OCI-LY3 (cell line): ENCODE measurements around the gene VKORC1.
A peak's percentile ranks its signal among the peaks of the same experiment; 100 is the strongest.

ENCODE experiments used
- H2AFZ ChIP-seq: fragments of 200-600, 300-600 bp; shearing (Covaris generic); 2 replicates; pipeline ENCODE4 v1.6.0; 2014; ENCODE audit warnings: antibody characterized with exemption, low read depth, low read length
- H3K27ac ChIP-seq: fragments of 200-600, 300-600 bp; sonication (generic); 2 replicates; pipeline ENCODE4 v1.5.1; 2014; ENCODE audit warnings: mild to moderate bottlenecking, low read length, moderate library complexity, mixed read lengths
- H3K27me3 ChIP-seq: fragments of 200-600, 300-600 bp; sonication (generic); 2 replicates; pipeline ENCODE4 v1.6.1; 2014; ENCODE audit warnings: low read depth, low read length, mixed read lengths
- H3K36me3 ChIP-seq: fragments of 200-600, 300-600 bp; sonication (generic); replicated peaks from 2 replicates; pipeline ENCODE3; 2014; ENCODE audit warnings: low read depth, low read length, mixed read lengths
- H3K4me1 ChIP-seq: fragments of 300-600, 200-600 bp; sonication (generic); 2 replicates; pipeline ENCODE4 v1.6.1; 2014; ENCODE audit warnings: low read length, mixed read lengths
- H3K4me2 ChIP-seq: fragments of 200-600, 300-600 bp; sonication (generic); 2 replicates; pipeline ENCODE4 v1.6.1; 2014; ENCODE audit warnings: low read length, mixed read lengths
- H3K4me3 ChIP-seq: fragments of 300-600, 200-600 bp; sonication (generic); 2 replicates; pipeline ENCODE4 v1.5.1; 2014; ENCODE audit warnings: antibody characterized with exemption, mild to moderate bottlenecking, low read length, moderate library complexity
- H3K79me2 ChIP-seq: fragments of 300-600, 200-600 bp; shearing (Covaris generic); 2 replicates; pipeline ENCODE4 v1.6.1; 2014; ENCODE audit warnings: mild to moderate bottlenecking, low read length, mixed read lengths
- H3K9ac ChIP-seq: fragments of 300-600, 200-600 bp; shearing (Covaris generic); 2 replicates; pipeline ENCODE4 v1.6.0; 2014; ENCODE audit warnings: mild to moderate bottlenecking, low read length, moderate library complexity
- H3K9me3 ChIP-seq: fragments of 200-600, 300-600 bp; shearing (Covaris generic); 2 replicates; pipeline ENCODE4 v1.6.1; 2014; ENCODE audit warnings: low read length, mixed read lengths; ENCODE audit not compliant: insufficient read depth
- H4K20me1 ChIP-seq: fragments of 200-600, 300-600 bp; sonication (generic); 2 replicates; pipeline ENCODE4 v1.6.1; 2016; ENCODE audit warnings: low read length, mixed read lengths; ENCODE audit not compliant: insufficient read depth
- CTCF ChIP-seq: fragments of 200-600, 300-600 bp; sonication (generic); IDR thresholded peaks from 2 replicates; pipeline ENCODE4 v1.5.1; 2014; ENCODE audit warnings: antibody characterized with exemption, low read length, low read depth
- EZH2phosphoT487 ChIP-seq: fragments of 200-600 bp; shearing (Covaris generic); IDR thresholded peaks from 2 replicates; pipeline ENCODE4 v1.6.1; 2018; ENCODE audit warnings: antibody characterized with exemption, mixed run types, low read depth

The VKORC1 gene

GRCh38 chr16:31108794-31109558 lies 14.4 kb upstream of the VKORC1 start:
- Histone ChIP-seq H4K20me1 (no peaks in the 10 kb centered on the region), H3K4me2 (peak overlapping the region; percentile 99), H3K9me3 (no peaks in the 10 kb centered on the region), H3K27ac (0 out of 2 replicates have a peak overlapping the region, but pooled peaks have one; percentile 26), H2AFZ (no peak overlapping the region), H3K36me3 (peaks cover 32% of the 10 kb centered on the region), H3K4me3 (peak overlapping the region; percentile 79), H3K4me1 (peaks cover 18% of the 10 kb centered on the region), H3K27me3 (no peaks in the 10 kb centered on the region), H3K79me2 (peaks cover 10% of the 10 kb centered on the region; the same call in 1 of the 2 replicates), H3K9ac (peak overlapping the region; percentile 79)
- no peak for TF ChIP-seq EZH2phosphoT487
- no peak for TF ChIP-seq CTCF

GRCh38 chr16:31108035-31108793 lies 13.6 kb upstream of the VKORC1 start, which contains the start of gene BCKDK:
TSS of gene BCKDK (plus strand) at chr16:31108386. CDS start at chr16:31109224, 838 bp downstream.
- Histone ChIP-seq H3K79me2 (peaks cover 10% of the 10 kb centered on the region; the same call in 1 of the 2 replicates), H2AFZ (peak within 1 kb of the TSS; percentile 99), H3K9ac (peak within 1 kb of the TSS; percentile 79), H3K27ac (peak within 1 kb of the TSS; percentile 39; the same call in 1 of the 2 replicates), H3K4me2 (peak within 1 kb of the TSS; percentile 99), H3K4me1 (peaks cover 13% of the 10 kb centered on the region), H3K4me3 (peak within 1 kb of the TSS; percentile 79), H3K9me3 (no peaks in the 10 kb centered on the region), H3K27me3 (no peaks in the 10 kb centered on the region), H3K36me3 (peaks cover 32% of the 10 kb centered on the region), H4K20me1 (no peaks in the 10 kb centered on the region)
- TF ChIP-seq EZH2phosphoT487, result no peak
- no peak for TF ChIP-seq CTCF

- Histone ChIP-seq H3K27me3 (no peaks in the 10 kb centered on the region), H3K9me3 (no peaks in the 10 kb centered on the region), H3K79me2 (peaks cover 10% of the 10 kb centered on the region; the same call in 1 of the 2 replicates), H4K20me1 (no peaks in the 10 kb centered on the region), H3K36me3 (peaks cover 26% of the 10 kb centered on the region), H3K9ac (peak overlapping the region; percentile 79), H3K4me3 (peak overlapping the region; percentile 79), H3K27ac (peak overlapping the region; percentile 39; the same call in 1 of the 2 replicates), H3K4me1 (peaks cover 13% of the 10 kb centered on the region), H2AFZ (peak overlapping the region; percentile 99), H3K4me2 (peak overlapping the region; percentile 99)
- no peak for TF ChIP-seq EZH2phosphoT487
- no peak for TF ChIP-seq CTCF
Measured at GRCh38 chr16:31107465-31107867, 12.9 kb upstream of the VKORC1 start.
